NCI-H1048 (cell line): Measurements from ENCODE around the gene EPHA6.
A peak's percentile ranks its signal among the peaks of the same experiment; 100 is the strongest.

Source experiments
- DNase-seq: peaks from one replicate; lab custom pipeline; 2025; lab: John Stamatoyannopoulos, UW

EPHA6 gene

DNA sequence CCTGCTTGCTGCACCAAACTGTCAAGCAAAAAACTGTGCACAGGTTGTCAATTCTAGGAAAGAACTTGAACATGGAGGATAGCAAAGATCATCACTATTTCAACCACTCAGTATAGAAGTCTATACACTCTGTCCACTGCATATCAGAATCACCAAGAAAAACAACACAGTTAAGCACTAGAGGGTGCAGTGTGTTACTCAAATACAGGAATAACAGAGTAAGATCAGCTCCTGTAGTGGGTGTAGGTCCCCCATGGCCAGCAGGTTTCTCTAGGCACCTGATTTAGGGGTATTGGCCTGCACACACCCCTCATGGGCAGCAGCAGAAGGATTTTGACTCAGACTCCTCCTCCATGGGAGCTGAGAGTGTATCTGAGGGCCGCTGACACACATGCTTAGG is 464.1 kb downstream of the EPHA6 start:
- no peak for DNase-seq

- no peak for DNase-seq
Observed at GRCh38 chr3:97291901-97292300, 477.5 kb downstream of the EPHA6 start.

- no peak for DNase-seq
Observed at GRCh38 chr3:97293596-97294131, 479.3 kb downstream of the EPHA6 start.

DNA sequence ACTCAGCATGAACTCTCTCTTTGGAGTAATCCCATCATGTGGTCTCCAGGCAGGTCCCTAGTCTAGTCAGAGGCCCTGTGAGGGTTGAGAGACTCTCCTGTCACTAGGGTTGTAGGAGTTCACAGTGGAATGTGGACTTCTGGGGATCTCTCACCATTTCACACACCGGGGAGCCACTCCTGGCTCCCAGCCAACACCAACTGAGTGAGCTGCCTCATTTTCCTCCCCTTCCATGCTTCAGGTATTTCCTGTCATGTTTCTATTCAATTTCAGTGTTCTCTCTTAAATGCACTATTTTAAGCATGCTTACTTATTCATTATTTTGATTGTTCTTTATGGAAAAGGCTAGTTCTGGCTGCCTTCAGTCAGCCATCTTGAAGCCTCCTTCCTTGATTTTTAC is 482.6 kb downstream of the EPHA6 start:
- no peak for DNase-seq

GRCh38 chr3:97301114-97301513 is 486.7 kb downstream of the EPHA6 start:
- DNase-seq: no peak

DNA sequence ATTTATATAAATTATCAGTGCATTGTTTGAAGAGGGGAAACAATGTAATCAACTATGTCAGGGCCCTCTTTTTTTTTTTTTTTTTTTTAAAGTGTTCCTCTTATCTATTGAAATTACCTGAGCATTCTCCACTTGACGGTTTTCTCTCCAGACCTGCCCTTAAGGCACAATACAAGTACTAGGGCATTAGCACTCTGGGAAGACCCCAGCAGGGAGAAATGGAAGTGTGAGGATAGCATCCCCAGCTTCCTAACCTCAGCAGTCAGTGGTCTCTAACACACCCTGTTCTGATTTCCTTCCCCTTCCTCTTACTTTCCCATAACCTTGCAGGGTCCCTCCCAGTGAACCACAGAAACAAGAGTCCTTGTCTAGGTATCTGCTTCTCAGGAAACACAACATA is 491.8 kb downstream of the EPHA6 start:
- DNase-seq: no peak

DNA sequence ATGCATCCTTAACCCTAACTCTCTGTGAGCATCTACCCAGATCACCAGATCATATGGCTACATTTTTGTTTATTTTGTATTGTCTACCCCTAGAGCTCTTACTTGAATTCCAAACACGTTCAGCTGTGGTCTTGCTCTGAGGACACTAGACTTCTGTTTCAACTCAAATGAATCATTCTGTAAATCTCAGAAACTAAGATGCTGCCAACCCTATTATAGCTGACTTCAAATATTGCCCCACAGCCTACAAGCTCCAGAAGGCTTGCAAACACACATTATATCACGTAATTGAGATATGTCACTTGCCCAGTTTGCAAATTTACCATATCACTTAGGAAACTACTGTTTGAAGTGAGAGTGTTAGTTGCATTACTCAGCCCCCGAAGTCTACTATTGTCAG is 524.0 kb downstream of the EPHA6 start:
- no peak for DNase-seq

- DNase-seq: no peak
Observed at GRCh38 chr3:97340940-97341339, 526.5 kb downstream of the EPHA6 start.

GRCh38 chr3:97347780-97348179 is 533.4 kb downstream of the EPHA6 start:
- DNase-seq: no peak

GRCh38 chr3:97350971-97351370 is 536.6 kb downstream of the EPHA6 start:
- DNase-seq: no peak

GRCh38 chr3:97353176-97353575 is 538.8 kb downstream of the EPHA6 start:
- DNase-seq: no peak

GRCh38 chr3:97359977-97360376 is 545.6 kb downstream of the EPHA6 start:
- DNase-seq: no peak

DNA sequence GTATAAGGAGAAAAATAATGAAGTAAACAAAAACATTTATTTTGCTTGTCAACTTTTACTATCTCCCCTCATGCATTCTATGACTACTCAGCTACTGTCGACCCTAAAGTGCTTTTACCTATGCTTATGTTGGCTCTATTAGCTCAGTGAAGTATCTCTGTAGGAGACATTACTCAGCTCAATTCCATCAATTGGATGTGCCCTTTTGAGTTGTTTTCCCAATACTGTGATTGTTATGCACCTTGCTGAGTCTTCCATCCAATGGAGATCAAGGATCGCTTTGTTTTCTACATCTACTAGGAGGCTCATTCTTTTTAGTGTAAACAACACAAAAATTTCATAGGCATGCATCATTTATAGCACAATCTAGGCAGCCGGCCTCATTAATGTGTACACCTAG is 546.4 kb downstream of the EPHA6 start:
- no peak for DNase-seq

GRCh38 chr3:97384583-97384982 is 570.2 kb downstream of the EPHA6 start:
- no peak for DNase-seq

DNA sequence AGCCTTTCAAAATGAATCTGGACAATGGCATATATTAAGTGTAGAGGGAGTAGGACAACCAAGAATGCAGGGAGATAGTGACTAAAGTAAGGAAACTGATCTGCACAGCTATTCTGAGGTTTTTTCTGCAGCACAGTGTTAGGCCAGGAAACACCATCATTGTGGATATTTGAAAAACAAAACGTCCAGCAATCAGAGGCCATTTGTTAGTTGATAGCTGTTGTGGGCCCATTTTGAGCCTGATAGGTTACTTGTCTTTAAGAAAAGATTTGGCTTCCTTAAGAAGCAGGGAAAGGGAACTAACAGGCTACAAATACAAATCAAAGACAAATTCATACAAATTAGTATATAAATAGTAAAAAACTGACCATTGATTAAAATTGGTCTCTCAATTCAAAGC is 574.4 kb downstream of the EPHA6 start:
- no peak for DNase-seq

GRCh38 chr3:97389936-97390335 is 575.5 kb downstream of the EPHA6 start:
- no peak for DNase-seq

- DNase-seq: no peak
Observed at GRCh38 chr3:97391167-97391566, 576.8 kb downstream of the EPHA6 start.

DNA sequence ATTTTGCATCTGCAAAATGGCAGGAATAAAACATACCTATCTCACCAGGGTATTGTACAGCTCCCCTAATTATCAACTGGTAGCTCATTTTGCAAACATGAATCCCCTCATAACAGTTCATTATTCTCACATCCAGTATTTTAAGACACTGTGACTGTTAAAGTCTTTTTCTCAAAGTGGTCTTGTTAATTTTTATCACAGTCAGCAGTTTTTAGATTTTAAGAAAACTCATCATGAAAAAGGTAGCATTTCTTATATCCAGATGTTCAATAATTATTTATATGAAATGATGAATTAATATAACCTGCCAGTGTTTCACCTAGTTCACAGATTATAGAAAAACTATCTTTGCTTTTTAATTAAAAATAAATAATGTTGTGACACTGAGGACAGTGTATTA is 595.2 kb downstream of the EPHA6 start:
- no peak for DNase-seq

- no peak for DNase-seq
Observed at GRCh38 chr3:97421565-97421964, 607.2 kb downstream of the EPHA6 start.

GRCh38 chr3:97425002-97425401 is 610.6 kb downstream of the EPHA6 start:
- no peak for DNase-seq

- DNase-seq: no peak
Observed at GRCh38 chr3:97430601-97431000, 616.2 kb downstream of the EPHA6 start.

GRCh38 chr3:97432914-97433313 is 618.5 kb downstream of the EPHA6 start:
- DNase-seq: peak; percentile 28

DNA sequence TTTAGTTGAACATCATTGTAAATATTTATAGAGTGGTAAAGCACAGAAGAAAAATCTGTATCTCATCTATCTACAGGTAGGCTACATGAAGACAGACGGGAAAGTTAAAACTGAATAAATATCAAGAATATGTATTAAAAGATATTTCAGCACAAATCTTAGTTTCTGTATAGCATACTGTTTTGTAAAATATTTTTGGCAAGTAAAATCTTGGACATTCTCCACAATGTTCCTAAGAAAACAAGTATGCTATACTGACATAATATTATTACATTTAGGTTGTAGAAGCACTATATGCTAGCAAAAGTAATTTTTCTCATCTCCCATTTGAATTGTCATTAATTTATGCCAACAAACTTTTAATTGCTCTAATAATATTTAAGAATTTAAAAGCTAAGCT is 623.7 kb downstream of the EPHA6 start:
- no peak for DNase-seq

- DNase-seq: no peak
Observed at GRCh38 chr3:97439373-97439772, 625.0 kb downstream of the EPHA6 start.

DNA sequence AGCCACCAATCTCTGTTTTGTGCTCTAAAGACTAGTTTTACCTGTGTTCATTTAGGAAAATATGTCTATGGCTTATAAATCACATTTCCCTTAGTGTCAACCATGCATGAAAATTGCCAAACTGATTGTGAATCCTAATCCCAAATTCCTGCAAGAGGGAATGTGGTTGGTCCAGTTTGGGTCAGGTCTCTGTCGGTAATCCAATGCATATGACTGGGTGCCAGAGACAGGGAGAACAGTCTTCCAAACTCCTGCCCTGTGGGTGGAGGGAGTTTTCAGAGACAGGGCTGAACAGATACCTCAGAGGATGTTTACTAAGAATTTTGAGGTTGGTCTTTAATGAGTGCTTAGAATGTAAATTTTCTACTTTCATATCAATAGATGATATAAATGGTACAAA is 649.6 kb downstream of the EPHA6 start:
- DNase-seq: no peak
